ENCODE measurements around the gene SDK1. TPM values are rescaled to one million over a fixed set of nuclear protein-coding genes. Genes with fewer than 3 reads are reported as not detected.

Gene SDK1
- total RNA-seq, 3 donors from 2014 or later (not counting 1 experiment from before 2014, with no cell fraction given) = 0.05 to 0.11 TPM; not detected in 1

- no peak overlapping the region for H3K27ac ChIP-seq (ENCODE audit: low read length)
- Mint-ChIP-seq H3K4me1 (no peaks in the 10 kb centered on the region), H3K9me3 (no peaks in the 10 kb centered on the region), H3K27me3 (ENCODE audit: low read depth in 2 of 2) (peaks cover 12 to 33% of the 10 kb centered on the region in 2 donors), H3K4me3 (no peak overlapping the region), H3K36me3 (no peaks in the 10 kb centered on the region), H3K27ac (no peak overlapping the region)
- intact Hi-C loops (cut with micrococcal nuclease) = no loop called here
- H3K27me3 ChIP-seq (ENCODE audit: control insufficient read depth, insufficient read depth, low read length) = no peaks in the 10 kb centered on the region
- no peak overlapping the region for H3K4me3 ChIP-seq (ENCODE audit: low read length)
- DNase-seq = no peak
- no peak for TF ChIP-seq CTCF (IDR thresholded peaks at IDR 0.05)
- H3K9me3 ChIP-seq (ENCODE audit: control insufficient read depth, insufficient read depth, low read length) = no peaks in the 10 kb centered on the region
- no peaks in the 10 kb centered on the region for H3K36me3 ChIP-seq (ENCODE audit: control insufficient read depth, insufficient read depth, low read length)
- H3K4me1 ChIP-seq (ENCODE audit: control insufficient read depth, insufficient read depth, low read length) = no peaks in the 10 kb centered on the region
- no peak for ATAC-seq
- WGBS (ENCODE audit: insufficient coverage) = 71% methylated on average over 4 of the region's 4 CpGs
These were observed 128.9 kb downstream of the SDK1 start for GRCh38 chr7:3429981-3430380.

- Mint-ChIP-seq H3K27me3 (ENCODE audit: low read depth in 2 of 2) (peaks cover 12 to 36% of the 10 kb centered on the region in 2 donors), H3K36me3 (no peaks in the 10 kb centered on the region), H3K27ac (no peak overlapping the region), H3K4me1 (no peaks in the 10 kb centered on the region), H3K9me3 (no peaks in the 10 kb centered on the region), H3K4me3 (no peak overlapping the region)
- no peak for TF ChIP-seq CTCF (IDR thresholded peaks at IDR 0.05)
- H3K27ac ChIP-seq (ENCODE audit: low read length) = no peak overlapping the region
- no peaks in the 10 kb centered on the region for H3K4me1 ChIP-seq (ENCODE audit: control insufficient read depth, insufficient read depth, low read length)
- H3K36me3 ChIP-seq (ENCODE audit: control insufficient read depth, insufficient read depth, low read length) = no peaks in the 10 kb centered on the region
- ATAC-seq = no peak
- 86% methylated on average over 7 of the region's 7 CpGs for WGBS (ENCODE audit: insufficient coverage)
- no peaks in the 10 kb centered on the region for H3K9me3 ChIP-seq (ENCODE audit: control insufficient read depth, insufficient read depth, low read length)
- intact Hi-C loops (cut with micrococcal nuclease) = no loop called here
- H3K27me3 ChIP-seq (ENCODE audit: control insufficient read depth, insufficient read depth, low read length) = no peaks in the 10 kb centered on the region
- DNase-seq = no peak
- no peak overlapping the region for H3K4me3 ChIP-seq (ENCODE audit: low read length)
These were observed 129.5 kb downstream of the SDK1 start for GRCh38 chr7:3430588-3430987.

- no peaks in the 10 kb centered on the region for H3K9me3 ChIP-seq (ENCODE audit: control insufficient read depth, insufficient read depth, low read length)
- Mint-ChIP-seq H3K4me1 (no peaks in the 10 kb centered on the region), H3K9me3 (no peaks in the 10 kb centered on the region), H3K4me3 (no peak overlapping the region), H3K27ac (no peak overlapping the region), H3K36me3 (no peaks in the 10 kb centered on the region), H3K27me3 (ENCODE audit: low read depth in 2 of 2) (peaks cover 8 to 41% of the 10 kb centered on the region in 2 donors)
- H3K27ac ChIP-seq (ENCODE audit: low read length) = no peak overlapping the region
- no peak for TF ChIP-seq CTCF (IDR thresholded peaks at IDR 0.05)
- DNase-seq = no peak
- no peaks in the 10 kb centered on the region for H3K27me3 ChIP-seq (ENCODE audit: control insufficient read depth, insufficient read depth, low read length)
- H3K36me3 ChIP-seq (ENCODE audit: control insufficient read depth, insufficient read depth, low read length) = no peaks in the 10 kb centered on the region
- intact Hi-C loops (cut with micrococcal nuclease) = no loop called here
- no peak overlapping the region for H3K4me3 ChIP-seq (ENCODE audit: low read length)
- ATAC-seq = no peak
- no CpG with 5 or more reads among the region's 1 CpG for WGBS (ENCODE audit: insufficient coverage)
- H3K4me1 ChIP-seq (ENCODE audit: control insufficient read depth, insufficient read depth, low read length) = no peaks in the 10 kb centered on the region
These were observed 130.3 kb downstream of the SDK1 start for GRCh38 chr7:3431306-3431705.

GRCh38 chr7:3432911-3433310, 131.9 kb downstream of the SDK1 start:
- no peaks in the 10 kb centered on the region for H3K9me3 Mint-ChIP-seq
- DNase-seq (no peak), ATAC-seq (no peak)
- TF ChIP-seq CTCF (IDR thresholded peaks at IDR 0.05) = no peak
- Histone ChIP-seq H3K9me3 (ENCODE audit: control insufficient read depth, insufficient read depth, low read length) (no peaks in the 10 kb centered on the region), H3K27me3 (ENCODE audit: control insufficient read depth, insufficient read depth, low read length) (peaks cover 2% of the 10 kb centered on the region), H3K4me1 (ENCODE audit: control insufficient read depth, insufficient read depth, low read length) (no peaks in the 10 kb centered on the region), H3K36me3 (ENCODE audit: control insufficient read depth, insufficient read depth, low read length) (no peaks in the 10 kb centered on the region), H3K27ac (ENCODE audit: low read length) (no peak overlapping the region), H3K4me3 (ENCODE audit: low read length) (no peak overlapping the region)
- intact Hi-C loops (cut with micrococcal nuclease) = no loop called here
- H3K36me3 Mint-ChIP-seq = no peaks in the 10 kb centered on the region
- H3K27me3 Mint-ChIP-seq (ENCODE audit: low read depth in 2 of 2) = peaks cover 5 to 44% of the 10 kb centered on the region in 2 donors
- no peak overlapping the region for H3K27ac Mint-ChIP-seq
- H3K4me1 Mint-ChIP-seq = no peaks in the 10 kb centered on the region
- no peak overlapping the region for H3K4me3 Mint-ChIP-seq
- WGBS (ENCODE audit: insufficient coverage) = 90% methylated on average over 4 of the region's 4 CpGs
